ENCODE measurements around the gene PNKD. TPM values are rescaled to one million over a fixed set of nuclear protein-coding genes. Genes with fewer than 3 reads are reported as not detected.

Gene PNKD
- total and polyA plus RNA-seq, 2 experiments from 2014 or later: 48.7 to 145 TPM

DNA sequence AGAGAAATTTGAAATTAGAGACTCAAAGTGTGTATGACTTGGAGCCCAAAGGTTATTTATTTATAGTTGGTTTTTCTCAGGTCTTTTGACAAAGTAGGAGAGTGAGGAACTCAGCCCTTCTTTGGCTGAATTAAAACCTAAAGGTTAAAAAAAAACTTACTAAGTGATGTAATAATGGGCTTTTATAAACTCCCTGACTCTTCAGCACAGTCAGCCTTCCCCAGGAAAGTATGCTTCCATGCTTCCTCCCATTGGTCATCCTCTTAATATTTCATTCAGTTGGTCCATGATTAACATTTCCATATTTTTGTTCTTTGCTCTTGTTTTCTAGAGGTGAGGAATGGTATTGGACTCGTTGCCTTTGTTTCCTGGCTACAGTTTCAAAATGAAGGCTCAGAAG lies 46.1 kb upstream of the PNKD start:
- Histone ChIP-seq H3K4me1 (ENCODE audit: insufficient read depth) (peaks cover 36% of the 10 kb centered on the region), H3K27ac (no peak overlapping the region)

DNA sequence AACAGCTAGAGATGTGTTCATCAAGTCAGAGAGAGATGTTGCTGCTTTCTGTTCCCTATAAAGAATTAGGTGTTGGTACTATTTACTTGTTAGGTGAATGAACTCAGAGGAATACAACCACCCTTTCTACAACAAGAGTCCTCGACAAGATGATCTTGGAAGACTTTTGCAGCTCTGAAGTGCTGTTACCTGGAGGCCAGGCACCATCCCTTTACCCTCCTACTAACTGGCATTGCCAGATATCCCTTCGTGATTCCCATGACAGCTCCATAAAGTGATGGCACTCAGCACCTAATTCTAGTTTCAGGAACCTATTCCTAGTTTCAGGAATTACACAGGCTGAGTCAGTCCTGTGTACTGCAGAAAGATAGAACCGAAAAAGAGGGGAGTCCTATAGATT lies 43.4 kb upstream of the PNKD start:
- WGBS (ENCODE audit: low lambda C conversion rate, missing lambda C conversion rate): 94% methylated on average over 3 of the region's 3 CpGs

More for the DNA sequence above, 46.1 kb upstream of the PNKD start:
- H2AFZ ChIP-seq: no peak overlapping the region
- H4K20me1 ChIP-seq (ENCODE audit: insufficient read depth, poor library complexity, severe bottlenecking): peaks cover 65% of the 10 kb centered on the region
- no peak overlapping the region for H3K4me3 ChIP-seq
- DNase-seq (ENCODE audit: low spot score): no peak
- no peaks in the 10 kb centered on the region for H3K36me3 ChIP-seq (replicated peaks; ENCODE audit: insufficient read depth, low read depth)
- H3K27me3 ChIP-seq: no peaks in the 10 kb centered on the region
- peaks cover 86% of the 10 kb centered on the region for H3K79me2 ChIP-seq
- TF ChIP-seq, protein P1, sequence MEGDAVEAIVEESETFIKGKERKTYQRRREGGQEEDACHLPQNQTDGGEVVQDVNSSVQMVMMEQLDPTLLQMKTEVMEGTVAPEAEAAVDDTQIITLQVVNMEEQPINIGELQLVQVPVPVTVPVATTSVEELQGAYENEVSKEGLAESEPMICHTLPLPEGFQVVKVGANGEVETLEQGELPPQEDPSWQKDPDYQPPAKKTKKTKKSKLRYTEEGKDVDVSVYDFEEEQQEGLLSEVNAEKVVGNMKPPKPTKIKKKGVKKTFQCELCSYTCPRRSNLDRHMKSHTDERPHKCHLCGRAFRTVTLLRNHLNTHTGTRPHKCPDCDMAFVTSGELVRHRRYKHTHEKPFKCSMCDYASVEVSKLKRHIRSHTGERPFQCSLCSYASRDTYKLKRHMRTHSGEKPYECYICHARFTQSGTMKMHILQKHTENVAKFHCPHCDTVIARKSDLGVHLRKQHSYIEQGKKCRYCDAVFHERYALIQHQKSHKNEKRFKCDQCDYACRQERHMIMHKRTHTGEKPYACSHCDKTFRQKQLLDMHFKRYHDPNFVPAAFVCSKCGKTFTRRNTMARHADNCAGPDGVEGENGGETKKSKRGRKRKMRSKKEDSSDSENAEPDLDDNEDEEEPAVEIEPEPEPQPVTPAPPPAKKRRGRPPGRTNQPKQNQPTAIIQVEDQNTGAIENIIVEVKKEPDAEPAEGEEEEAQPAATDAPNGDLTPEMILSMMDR (IDR thresholded peaks at IDR 0.05; ENCODE audit: poor library complexity): no peak
- TF ChIP-seq EZH2phosphoT487 (IDR thresholded peaks at IDR 0.05; ENCODE audit: low read depth, severe bottlenecking, unreplicated experiment): no peak
- no peak for TF ChIP-seq EZH2 (IDR thresholded peaks at IDR 0.05; ENCODE audit: borderline replicate concordance)
- no peak overlapping the region for H3K4me2 ChIP-seq
- no peaks in the 10 kb centered on the region for H3K9me3 ChIP-seq (ENCODE audit: low read depth)
- H3K9me2 ChIP-seq (replicated peaks; ENCODE audit: insufficient read depth): no peaks in the 10 kb centered on the region
- WGBS (ENCODE audit: low lambda C conversion rate, missing lambda C conversion rate): 100% methylated on average over 1 of the region's 1 CpG

DNA sequence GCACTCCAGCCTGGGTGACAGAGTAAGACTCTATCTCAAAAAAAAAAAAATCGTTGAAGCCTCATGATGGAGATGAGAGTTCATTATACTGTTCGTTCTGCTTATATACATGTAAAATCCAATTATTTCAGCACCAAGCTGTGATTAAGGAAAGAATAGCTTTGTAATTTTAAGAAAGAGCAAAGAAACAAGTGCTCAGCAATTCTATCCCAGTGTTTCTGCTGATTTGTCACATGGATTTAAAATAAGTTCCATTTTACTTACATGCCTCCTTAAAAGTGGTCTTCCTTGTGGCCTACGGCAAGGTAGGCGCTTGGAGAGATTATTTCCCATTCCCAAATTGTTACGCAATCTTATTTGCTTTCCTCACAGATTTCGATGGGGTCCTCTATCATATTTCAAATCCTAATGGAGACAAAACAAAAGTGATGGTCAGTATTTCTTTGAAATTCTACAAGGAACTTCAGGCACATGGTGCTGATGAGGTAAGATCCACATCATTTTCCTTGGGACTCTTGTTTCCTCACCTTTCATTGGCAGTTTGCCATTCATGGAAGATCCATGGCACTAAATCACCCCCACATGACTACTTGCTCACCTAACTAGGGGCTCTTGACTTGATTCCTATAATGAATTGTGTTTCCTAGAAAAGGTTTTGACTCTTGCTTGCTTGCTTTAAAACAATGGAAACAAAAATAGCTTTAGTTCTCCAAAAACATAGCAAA lies 41.8 kb upstream of the PNKD start:
- Histone ChIP-seq H2AFZ (no peak overlapping the region), H3K9me2 (replicated peaks; ENCODE audit: insufficient read depth) (no peaks in the 10 kb centered on the region), H3K9me3 (ENCODE audit: low read depth) (no peaks in the 10 kb centered on the region), H3K4me3 (no peak overlapping the region), H4K20me1 (ENCODE audit: insufficient read depth, poor library complexity, severe bottlenecking) (peaks cover 21% of the 10 kb centered on the region), H3K4me2 (no peak overlapping the region), H3K79me2 (peaks cover 67% of the 10 kb centered on the region), H3K36me3 (replicated peaks; ENCODE audit: insufficient read depth, low read depth) (no peaks in the 10 kb centered on the region), H3K27me3 (no peaks in the 10 kb centered on the region), H3K4me1 (ENCODE audit: insufficient read depth) (peaks cover 32% of the 10 kb centered on the region), H3K27ac (peak overlapping the region; percentile 82)
- DNase-seq (ENCODE audit: low spot score): no peak
- WGBS (ENCODE audit: low lambda C conversion rate, missing lambda C conversion rate): 90% methylated on average over 6 of the region's 6 CpGs
- TF ChIP-seq EZH2 (IDR thresholded peaks at IDR 0.05; ENCODE audit: borderline replicate concordance) (no peak), EZH2phosphoT487 (IDR thresholded peaks at IDR 0.05; ENCODE audit: low read depth, severe bottlenecking, unreplicated experiment) (no peak)
- TF ChIP-seq, protein P1 (IDR thresholded peaks at IDR 0.05; ENCODE audit: poor library complexity): no peak

More for the DNA sequence above, 43.4 kb upstream of the PNKD start:
- Histone ChIP-seq H3K27me3 (no peaks in the 10 kb centered on the region), H3K79me2 (peaks cover 69% of the 10 kb centered on the region), H3K9me3 (ENCODE audit: low read depth) (no peaks in the 10 kb centered on the region), H3K4me2 (no peak overlapping the region), H3K36me3 (replicated peaks; ENCODE audit: insufficient read depth, low read depth) (no peaks in the 10 kb centered on the region), H4K20me1 (ENCODE audit: insufficient read depth, poor library complexity, severe bottlenecking) (peaks cover 37% of the 10 kb centered on the region), H2AFZ (no peak overlapping the region), H3K4me3 (no peak overlapping the region), H3K27ac (no peak overlapping the region), H3K4me1 (ENCODE audit: insufficient read depth) (peaks cover 36% of the 10 kb centered on the region), H3K9me2 (replicated peaks; ENCODE audit: insufficient read depth) (no peaks in the 10 kb centered on the region)
- TF ChIP-seq, protein P1 (IDR thresholded peaks at IDR 0.05; ENCODE audit: poor library complexity): no peak
- TF ChIP-seq EZH2phosphoT487 (IDR thresholded peaks at IDR 0.05; ENCODE audit: low read depth, severe bottlenecking, unreplicated experiment) (no peak), EZH2 (IDR thresholded peaks at IDR 0.05; ENCODE audit: borderline replicate concordance) (no peak)
- no peak for DNase-seq (ENCODE audit: low spot score)

All from hepatocyte (in vitro differentiated cells).